K562 (cell line): Measurements from ENCODE around the gene KRT26. TPM values are rescaled to one million over a fixed set of nuclear protein-coding genes. Genes with fewer than 3 reads are reported as not detected.

Experiments
- ELF1 ChIP-seq: fragments of 200-800 bp; sonication (Bioruptor generic); IDR thresholded peaks from 2 replicates; pipeline ENCODE4 v1.6.1; 2016; ENCODE audit warnings: missing genetic modification characterization, missing compliant biosample characterization
- EP400 ChIP-seq: fragments of 450-650 bp; IDR thresholded peaks from 2 replicates; pipeline ENCODE4 v1.6.1; 2017; ENCODE audit warnings: antibody characterized with exemption, mild to moderate bottlenecking, moderate library complexity
- GABPB2 ChIP-seq: fragments of 250-450 bp; sonication (Bioruptor Pico); conservative IDR thresholded peaks from 2 replicates; pipeline ENCODE4 v1.5.1; 2021; ENCODE audit warnings: mild to moderate bottlenecking
- KAT7 ChIP-seq: sonication (generic); formaldehyde crosslinking; IDR thresholded peaks from 2 replicates; pipeline ENCODE4 v1.8.0; 2022; ENCODE audit warnings: missing genetic modification reagents, mild to moderate bottlenecking, borderline replicate concordance
- KHSRP ChIP-seq: fragments of 450-650 bp; IDR thresholded peaks from 2 replicates; pipeline ENCODE4 v1.6.1; 2017
- KLF6 ChIP-seq: fragments of 250-450 bp; sonication (Bioruptor Pico); IDR thresholded peaks from 2 replicates; pipeline ENCODE4 v1.4.0; 2020; ENCODE audit warnings: mild to moderate bottlenecking, moderate library complexity, borderline replicate concordance
- MCM7 ChIP-seq, 2 experiments: fragments of 450-650 bp; IDR thresholded peaks; 2 replicates each; pipeline ENCODE4 v1.6.1; 2016 to 2018
- MEIS2 ChIP-seq: fragments of 450-650 bp; IDR thresholded peaks from 2 replicates; pipeline ENCODE4 v1.6.1; 2014; ENCODE audit warnings: mild to moderate bottlenecking; ENCODE audit not compliant: partially characterized antibody
- MTA1 ChIP-seq: fragments of 450-650 bp; IDR thresholded peaks from 2 replicates; pipeline ENCODE4 v1.6.1; 2017; ENCODE audit warnings: borderline replicate concordance
- NCOA4 ChIP-seq: fragments of 450-650 bp; IDR thresholded peaks from 2 replicates; pipeline ENCODE4 v1.6.1; 2018; ENCODE audit warnings: mild to moderate bottlenecking; ENCODE audit not compliant: partially characterized antibody
- NCOR1 ChIP-seq: fragments of 450-650 bp; IDR thresholded peaks from 2 replicates; pipeline ENCODE4 v1.6.1; 2016; ENCODE audit warnings: mild to moderate bottlenecking, moderate library complexity
- SAP30 ChIP-seq: fragments of 200-600 bp; sonication (generic); IDR thresholded peaks from 2 replicates; pipeline ENCODE4 v1.6.1; 2012; ENCODE audit warnings: borderline replicate concordance, low read depth, mild to moderate bottlenecking, moderate library complexity, low read length, control low read depth, inconsistent platforms; ENCODE audit not compliant: insufficient read depth, poor library complexity, severe bottlenecking
- SMC3 ChIP-seq: conservative IDR thresholded peaks from 2 replicates; pipeline ENCODE4 v1.6.1; 2011; ENCODE audit warnings: low read depth, low read length, improper control_type of control experiment; ENCODE audit not compliant: insufficient read depth
- SNRNP70 ChIP-seq: fragments of 200-400 bp; formaldehyde crosslinking; optimal IDR thresholded peaks from 2 replicates; pipeline ENCODE3; 2017; ENCODE audit warnings: low read depth, low read length
- ZKSCAN8 ChIP-seq: fragments of 200-800 bp; sonication (Bioruptor generic); IDR thresholded peaks from 2 replicates; pipeline ENCODE4 v1.6.1; 2016; ENCODE audit warnings: missing genetic modification characterization, missing compliant biosample characterization
- ZNF224 ChIP-seq: sonication (generic); formaldehyde crosslinking; IDR thresholded peaks from 2 replicates; pipeline ENCODE4 v1.8.0; 2022; ENCODE audit warnings: mild to moderate bottlenecking, missing genetic modification reagents
- ZNF23 ChIP-seq: fragments of 250-450 bp; sonication (Bioruptor Pico); IDR thresholded peaks from 2 replicates; pipeline ENCODE4 v1.4.0; 2020; ENCODE audit warnings: mild to moderate bottlenecking
- ZNF780A ChIP-seq: fragments of 250-450 bp; sonication (Bioruptor Pico); IDR thresholded peaks from 2 replicates; pipeline ENCODE4 v1.5.0; 2021; ENCODE audit warnings: mild to moderate bottlenecking
- polyA plus RNA-seq, 8 experiments: library from polyadenylated mRNA; depleted of rRNA in 4 of 8; stranded (reverse) in 5 of 8; unstranded in 3 of 8; fragments of >200 nt; fragmentation: Nextera tagmentation in 2 of 8; fragmentation: Illumina TruSeq in 1 of 8; extraction: Ambion mirVana in 2 of 8; extraction: Trizol in 1 of 8; gene quantifications; 2 replicates each; pipeline versions ENCODE4 v1.2.1 to v1.2.3, GENCODE V29; 2011 to 2014; ENCODE audit warnings: inconsistent platforms in 1 of 8, missing spikeins in 1 of 8
- total RNA-seq, 7 experiments: library from RNA; depleted of rRNA in 6 of 7; stranded (reverse); fragments of >200 nt in 6 of 7; fragmentation: Illumina TruSeq in 2 of 7; extraction: Trizol in 2 of 7; gene quantifications; 2 replicates each; pipeline versions ENCODE4 v1.2.1 to v1.2.3, GENCODE V29; 2011 to 2021; ENCODE audit warnings: low replicate concordance in 1 of 7
- TF ChIP-seq, protein P1 (sequence below), 2 experiments: fragments of 200-800 bp in 1 of 2; sonication (Bioruptor generic) in 1 of 2; sonication (generic) in 1 of 2; formaldehyde crosslinking in 1 of 2; IDR thresholded peaks in 1 of 2; conservative IDR thresholded peaks in 1 of 2; 2 replicates each; pipeline versions ENCODE4 v1.5.0 to v1.6.1; 2016 to 2020; ENCODE audit warnings: missing compliant biosample characterization in 1 of 2, missing genetic modification characterization in 1 of 2, missing genetic modification reagents in 1 of 2
- TF ChIP-seq, protein P2 (sequence below): IDR thresholded peaks from 2 replicates; pipeline ENCODE4 v1.6.1; 2011; ENCODE audit warnings: borderline replicate concordance, low read depth, mild to moderate bottlenecking, moderate library complexity, low read length; ENCODE audit not compliant: insufficient read depth, poor library complexity, severe bottlenecking
- TF ChIP-seq, protein P3 (sequence below): fragments of 200-800 bp; sonication (Bioruptor generic); IDR thresholded peaks from 2 replicates; pipeline ENCODE4 v1.6.1; 2017; ENCODE audit warnings: missing genetic modification characterization, missing compliant biosample characterization
- TF ChIP-seq, protein P4 (sequence below), 2 experiments: IDR thresholded peaks; 2 replicates each; pipeline ENCODE4 v1.6.1; 2012; ENCODE audit warnings: improper control_type of control experiment in 2 of 2, low read depth in 2 of 2, low read length in 2 of 2, borderline replicate concordance in 1 of 2

KRT26 gene
- total and polyA plus RNA-seq, 9 of the 15 experiments (the other 6 are each of a cell fraction or from before 2014, with no cell fraction given) = not detected

DNA sequence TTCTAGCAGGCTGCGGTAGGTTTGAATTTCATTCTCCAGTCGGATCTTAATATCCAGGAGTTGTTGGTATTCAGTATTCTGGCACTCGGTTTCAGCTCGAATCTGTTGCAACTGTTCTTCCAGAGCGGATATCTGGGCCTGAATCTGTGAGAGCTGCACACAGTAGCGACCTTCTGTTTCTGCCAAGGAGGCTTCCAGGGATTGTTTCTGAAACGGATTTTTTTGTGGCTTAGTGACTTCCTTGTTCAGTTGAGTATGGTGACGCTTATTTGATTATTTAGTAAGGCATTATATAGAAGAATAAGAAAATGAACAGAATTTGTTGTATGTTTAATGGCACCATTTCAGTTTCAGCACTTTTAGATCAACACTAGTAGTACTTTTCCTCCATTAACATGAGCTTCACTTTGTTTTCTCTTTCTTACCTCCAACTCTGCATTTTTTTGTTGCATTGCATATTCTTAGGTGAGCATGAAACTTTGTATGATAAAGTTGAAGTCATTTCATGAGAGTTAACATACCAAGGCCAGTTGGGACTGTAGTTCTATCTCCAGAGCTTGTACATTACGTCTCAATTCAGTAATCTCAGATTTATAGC is 47.6 kb upstream of the KRT26 start (continued):
- no peak for TF ChIP-seq ZNF224 (CRISPR knock-in tag)
- TF ChIP-seq, protein P1, sequence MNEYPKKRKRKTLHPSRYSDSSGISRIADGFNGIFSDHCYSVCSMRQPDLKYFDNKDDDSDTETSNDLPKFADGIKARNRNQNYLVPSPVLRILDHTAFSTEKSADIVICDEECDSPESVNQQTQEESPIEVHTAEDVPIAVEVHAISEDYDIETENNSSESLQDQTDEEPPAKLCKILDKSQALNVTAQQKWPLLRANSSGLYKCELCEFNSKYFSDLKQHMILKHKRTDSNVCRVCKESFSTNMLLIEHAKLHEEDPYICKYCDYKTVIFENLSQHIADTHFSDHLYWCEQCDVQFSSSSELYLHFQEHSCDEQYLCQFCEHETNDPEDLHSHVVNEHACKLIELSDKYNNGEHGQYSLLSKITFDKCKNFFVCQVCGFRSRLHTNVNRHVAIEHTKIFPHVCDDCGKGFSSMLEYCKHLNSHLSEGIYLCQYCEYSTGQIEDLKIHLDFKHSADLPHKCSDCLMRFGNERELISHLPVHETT (CRISPR knock-in tag; conservative IDR thresholded peaks at IDR 0.05 in 1 of 2, IDR thresholded peaks at IDR 0.05 in 1 of 2) = no peak
- TF ChIP-seq ELF1 (tag) = no peak; the same call in 1 of the 2 replicates
- TF ChIP-seq, protein P2, sequence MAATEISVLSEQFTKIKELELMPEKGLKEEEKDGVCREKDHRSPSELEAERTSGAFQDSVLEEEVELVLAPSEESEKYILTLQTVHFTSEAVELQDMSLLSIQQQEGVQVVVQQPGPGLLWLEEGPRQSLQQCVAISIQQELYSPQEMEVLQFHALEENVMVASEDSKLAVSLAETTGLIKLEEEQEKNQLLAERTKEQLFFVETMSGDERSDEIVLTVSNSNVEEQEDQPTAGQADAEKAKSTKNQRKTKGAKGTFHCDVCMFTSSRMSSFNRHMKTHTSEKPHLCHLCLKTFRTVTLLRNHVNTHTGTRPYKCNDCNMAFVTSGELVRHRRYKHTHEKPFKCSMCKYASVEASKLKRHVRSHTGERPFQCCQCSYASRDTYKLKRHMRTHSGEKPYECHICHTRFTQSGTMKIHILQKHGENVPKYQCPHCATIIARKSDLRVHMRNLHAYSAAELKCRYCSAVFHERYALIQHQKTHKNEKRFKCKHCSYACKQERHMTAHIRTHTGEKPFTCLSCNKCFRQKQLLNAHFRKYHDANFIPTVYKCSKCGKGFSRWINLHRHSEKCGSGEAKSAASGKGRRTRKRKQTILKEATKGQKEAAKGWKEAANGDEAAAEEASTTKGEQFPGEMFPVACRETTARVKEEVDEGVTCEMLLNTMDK = no peak
- no peak for TF ChIP-seq KAT7 (CRISPR knock-in tag)
- TF ChIP-seq NCOA4 = no peak
- TF ChIP-seq, protein P3, sequence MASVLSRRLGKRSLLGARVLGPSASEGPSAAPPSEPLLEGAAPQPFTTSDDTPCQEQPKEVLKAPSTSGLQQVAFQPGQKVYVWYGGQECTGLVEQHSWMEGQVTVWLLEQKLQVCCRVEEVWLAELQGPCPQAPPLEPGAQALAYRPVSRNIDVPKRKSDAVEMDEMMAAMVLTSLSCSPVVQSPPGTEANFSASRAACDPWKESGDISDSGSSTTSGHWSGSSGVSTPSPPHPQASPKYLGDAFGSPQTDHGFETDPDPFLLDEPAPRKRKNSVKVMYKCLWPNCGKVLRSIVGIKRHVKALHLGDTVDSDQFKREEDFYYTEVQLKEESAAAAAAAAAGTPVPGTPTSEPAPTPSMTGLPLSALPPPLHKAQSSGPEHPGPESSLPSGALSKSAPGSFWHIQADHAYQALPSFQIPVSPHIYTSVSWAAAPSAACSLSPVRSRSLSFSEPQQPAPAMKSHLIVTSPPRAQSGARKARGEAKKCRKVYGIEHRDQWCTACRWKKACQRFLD = no peak
- TF ChIP-seq EP400 = peak; percentile 50
- no peak for TF ChIP-seq GABPB2 (CRISPR knock-in tag)
- no peak for TF ChIP-seq KHSRP
- no peak for TF ChIP-seq SMC3
- no peak for TF ChIP-seq ZNF780A (CRISPR knock-in tag)
- no peak for TF ChIP-seq MTA1
- TF ChIP-seq NCOR1 = peak; percentile 41; the same call in 1 of the 2 replicates
- TF ChIP-seq MCM7 (IDR thresholded peaks at IDR 0.05) = no peak
- no peak for TF ChIP-seq MEIS2
- no peak for TF ChIP-seq KLF6 (CRISPR knock-in tag)
- TF ChIP-seq ZNF23 (CRISPR knock-in tag) = no peak
- TF ChIP-seq, protein P4, sequence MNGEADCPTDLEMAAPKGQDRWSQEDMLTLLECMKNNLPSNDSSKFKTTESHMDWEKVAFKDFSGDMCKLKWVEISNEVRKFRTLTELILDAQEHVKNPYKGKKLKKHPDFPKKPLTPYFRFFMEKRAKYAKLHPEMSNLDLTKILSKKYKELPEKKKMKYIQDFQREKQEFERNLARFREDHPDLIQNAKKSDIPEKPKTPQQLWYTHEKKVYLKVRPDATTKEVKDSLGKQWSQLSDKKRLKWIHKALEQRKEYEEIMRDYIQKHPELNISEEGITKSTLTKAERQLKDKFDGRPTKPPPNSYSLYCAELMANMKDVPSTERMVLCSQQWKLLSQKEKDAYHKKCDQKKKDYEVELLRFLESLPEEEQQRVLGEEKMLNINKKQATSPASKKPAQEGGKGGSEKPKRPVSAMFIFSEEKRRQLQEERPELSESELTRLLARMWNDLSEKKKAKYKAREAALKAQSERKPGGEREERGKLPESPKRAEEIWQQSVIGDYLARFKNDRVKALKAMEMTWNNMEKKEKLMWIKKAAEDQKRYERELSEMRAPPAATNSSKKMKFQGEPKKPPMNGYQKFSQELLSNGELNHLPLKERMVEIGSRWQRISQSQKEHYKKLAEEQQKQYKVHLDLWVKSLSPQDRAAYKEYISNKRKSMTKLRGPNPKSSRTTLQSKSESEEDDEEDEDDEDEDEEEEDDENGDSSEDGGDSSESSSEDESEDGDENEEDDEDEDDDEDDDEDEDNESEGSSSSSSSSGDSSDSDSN (IDR thresholded peaks at IDR 0.05; ENCODE audit: borderline replicate concordance in 1 of 2, low read depth in 2 of 2, low read length in 2 of 2) = no peak
- TF ChIP-seq SNRNP70 = no peak
- peak; percentile 95 for TF ChIP-seq ZKSCAN8 (CRISPR knock-in tag)
- TF ChIP-seq SAP30 = no peak
